Ishikawa (cell line): ENCODE data around the gene SMAD3.

ENCODE experiments used
- EP300 ChIP-seq: IDR thresholded peaks from 2 replicates; pipeline ENCODE4 v1.6.1; 2012; ENCODE audit warnings: borderline replicate concordance
- RAD21 ChIP-seq: IDR thresholded peaks from 2 replicates; pipeline ENCODE4 v1.6.1; 2012; ENCODE audit warnings: low read depth
- TF ChIP-seq, protein P1 (sequence below): IDR thresholded peaks from 2 replicates; pipeline ENCODE4 v1.6.1; 2012
- TF ChIP-seq, protein P2 (sequence below): IDR thresholded peaks from 2 replicates; pipeline ENCODE4 v1.6.1; 2012; ENCODE audit warnings: low read depth, mild to moderate bottlenecking

DNA sequence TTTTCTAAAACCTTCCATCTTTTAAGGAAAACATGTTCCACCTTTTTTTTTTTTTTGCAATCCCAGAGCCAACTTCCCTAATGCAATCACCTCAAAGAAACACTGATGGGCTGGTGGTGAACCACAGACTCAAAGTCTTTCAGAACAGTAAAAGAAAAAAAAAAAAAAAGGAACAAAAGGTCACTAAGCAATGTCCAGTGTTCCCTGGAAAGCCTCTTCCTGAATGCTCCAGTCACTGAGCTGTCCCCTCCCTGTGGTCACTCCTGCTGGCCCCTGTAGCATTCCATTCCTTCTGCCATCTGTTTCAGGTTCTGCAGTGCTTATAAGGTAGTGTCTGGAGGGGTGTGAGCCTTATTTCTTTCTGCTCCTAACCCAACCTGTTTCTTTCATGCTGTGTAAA is 135.7 kb downstream of the SMAD3 start:
- TF ChIP-seq, protein P1, sequence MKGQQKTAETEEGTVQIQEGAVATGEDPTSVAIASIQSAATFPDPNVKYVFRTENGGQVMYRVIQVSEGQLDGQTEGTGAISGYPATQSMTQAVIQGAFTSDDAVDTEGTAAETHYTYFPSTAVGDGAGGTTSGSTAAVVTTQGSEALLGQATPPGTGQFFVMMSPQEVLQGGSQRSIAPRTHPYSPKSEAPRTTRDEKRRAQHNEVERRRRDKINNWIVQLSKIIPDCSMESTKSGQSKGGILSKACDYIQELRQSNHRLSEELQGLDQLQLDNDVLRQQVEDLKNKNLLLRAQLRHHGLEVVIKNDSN, result no peak
- TF ChIP-seq, protein P2, sequence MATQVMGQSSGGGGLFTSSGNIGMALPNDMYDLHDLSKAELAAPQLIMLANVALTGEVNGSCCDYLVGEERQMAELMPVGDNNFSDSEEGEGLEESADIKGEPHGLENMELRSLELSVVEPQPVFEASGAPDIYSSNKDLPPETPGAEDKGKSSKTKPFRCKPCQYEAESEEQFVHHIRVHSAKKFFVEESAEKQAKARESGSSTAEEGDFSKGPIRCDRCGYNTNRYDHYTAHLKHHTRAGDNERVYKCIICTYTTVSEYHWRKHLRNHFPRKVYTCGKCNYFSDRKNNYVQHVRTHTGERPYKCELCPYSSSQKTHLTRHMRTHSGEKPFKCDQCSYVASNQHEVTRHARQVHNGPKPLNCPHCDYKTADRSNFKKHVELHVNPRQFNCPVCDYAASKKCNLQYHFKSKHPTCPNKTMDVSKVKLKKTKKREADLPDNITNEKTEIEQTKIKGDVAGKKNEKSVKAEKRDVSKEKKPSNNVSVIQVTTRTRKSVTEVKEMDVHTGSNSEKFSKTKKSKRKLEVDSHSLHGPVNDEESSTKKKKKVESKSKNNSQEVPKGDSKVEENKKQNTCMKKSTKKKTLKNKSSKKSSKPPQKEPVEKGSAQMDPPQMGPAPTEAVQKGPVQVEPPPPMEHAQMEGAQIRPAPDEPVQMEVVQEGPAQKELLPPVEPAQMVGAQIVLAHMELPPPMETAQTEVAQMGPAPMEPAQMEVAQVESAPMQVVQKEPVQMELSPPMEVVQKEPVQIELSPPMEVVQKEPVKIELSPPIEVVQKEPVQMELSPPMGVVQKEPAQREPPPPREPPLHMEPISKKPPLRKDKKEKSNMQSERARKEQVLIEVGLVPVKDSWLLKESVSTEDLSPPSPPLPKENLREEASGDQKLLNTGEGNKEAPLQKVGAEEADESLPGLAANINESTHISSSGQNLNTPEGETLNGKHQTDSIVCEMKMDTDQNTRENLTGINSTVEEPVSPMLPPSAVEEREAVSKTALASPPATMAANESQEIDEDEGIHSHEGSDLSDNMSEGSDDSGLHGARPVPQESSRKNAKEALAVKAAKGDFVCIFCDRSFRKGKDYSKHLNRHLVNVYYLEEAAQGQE, result no peak
- TF ChIP-seq RAD21 (no peak), EP300 (no peak)
